ENCODE data around the gene HBG2. TPM values are rescaled to one million over a fixed set of nuclear protein-coding genes. Genes with fewer than 3 reads are reported as not detected.

HBG2 gene
- total and polyA plus RNA-seq, 9 of the 15 experiments (the other 6 are each of a cell fraction or from before 2014, with no cell fraction given): 1,626 to 58,619 (median 10,515) TPM

DNA sequence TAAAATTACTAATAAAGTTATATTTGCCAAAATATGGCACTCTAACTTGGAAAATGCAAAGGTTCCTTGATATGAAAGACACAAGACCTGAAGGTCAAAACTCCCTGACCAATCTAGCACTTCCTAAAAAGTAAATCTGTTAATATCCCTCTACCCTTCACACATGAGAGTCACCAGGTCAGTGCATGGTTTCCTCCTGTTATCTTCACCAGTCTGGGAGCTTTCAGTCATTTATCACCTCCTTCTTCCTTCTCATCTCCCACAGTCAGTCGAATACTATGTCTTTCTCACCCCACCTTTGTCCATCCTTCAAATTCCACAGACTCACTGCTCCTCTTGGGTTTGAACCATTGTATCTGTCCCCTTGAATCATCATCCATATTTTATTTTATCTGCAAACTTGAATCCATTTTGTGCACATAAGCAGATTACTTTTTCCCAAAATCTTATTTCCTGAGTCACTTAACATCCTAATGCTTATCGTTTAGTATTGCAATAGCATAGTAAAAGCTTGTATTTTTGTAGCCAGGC lies 12.5 kb upstream of the HBG2 start (continued):
- TF ChIP-seq, protein P1, sequence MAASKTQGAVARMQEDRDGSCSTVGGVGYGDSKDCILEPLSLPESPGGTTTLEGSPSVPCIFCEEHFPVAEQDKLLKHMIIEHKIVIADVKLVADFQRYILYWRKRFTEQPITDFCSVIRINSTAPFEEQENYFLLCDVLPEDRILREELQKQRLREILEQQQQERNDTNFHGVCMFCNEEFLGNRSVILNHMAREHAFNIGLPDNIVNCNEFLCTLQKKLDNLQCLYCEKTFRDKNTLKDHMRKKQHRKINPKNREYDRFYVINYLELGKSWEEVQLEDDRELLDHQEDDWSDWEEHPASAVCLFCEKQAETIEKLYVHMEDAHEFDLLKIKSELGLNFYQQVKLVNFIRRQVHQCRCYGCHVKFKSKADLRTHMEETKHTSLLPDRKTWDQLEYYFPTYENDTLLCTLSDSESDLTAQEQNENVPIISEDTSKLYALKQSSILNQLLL (CRISPR knock-in tag; IDR thresholded peaks at IDR 0.05; ENCODE audit: borderline replicate concordance): no peak
- TF ChIP-seq KDM2B (CRISPR knock-in tag; IDR thresholded peaks at IDR 0.05) (no peak), ZNF584 (CRISPR knock-in tag; IDR thresholded peaks at IDR 0.05; ENCODE audit: low read depth) (no peak), IFI16 (CRISPR knock-in tag; IDR thresholded peaks at IDR 0.05) (no peak), ZNF184 (CRISPR knock-in tag; IDR thresholded peaks at IDR 0.05) (no peak), TEAD1 (CRISPR knock-in tag; IDR thresholded peaks at IDR 0.05) (no peak), NFRKB (IDR thresholded peaks at IDR 0.05; ENCODE audit: low read depth) (no peak), HNRNPLL (IDR thresholded peaks at IDR 0.05; ENCODE audit: low read depth, low read length, poor library complexity, severe bottlenecking) (no peak), EHMT2 (IDR thresholded peaks at IDR 0.05) (0 out of 2 replicates have a peak, but pooled peaks have one; percentile 43), FOXJ2 (tag; IDR thresholded peaks at IDR 0.05) (no peak), ZKSCAN3 (CRISPR knock-in tag; IDR thresholded peaks at IDR 0.05) (no peak)
- TF ChIP-seq, protein P2, sequence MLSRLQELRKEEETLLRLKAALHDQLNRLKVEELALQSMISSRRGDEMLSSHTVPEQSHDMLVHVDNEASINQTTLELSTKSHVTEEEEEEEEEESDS (CRISPR knock-in tag; IDR thresholded peaks at IDR 0.05): no peak
- TF ChIP-seq, protein P3, sequence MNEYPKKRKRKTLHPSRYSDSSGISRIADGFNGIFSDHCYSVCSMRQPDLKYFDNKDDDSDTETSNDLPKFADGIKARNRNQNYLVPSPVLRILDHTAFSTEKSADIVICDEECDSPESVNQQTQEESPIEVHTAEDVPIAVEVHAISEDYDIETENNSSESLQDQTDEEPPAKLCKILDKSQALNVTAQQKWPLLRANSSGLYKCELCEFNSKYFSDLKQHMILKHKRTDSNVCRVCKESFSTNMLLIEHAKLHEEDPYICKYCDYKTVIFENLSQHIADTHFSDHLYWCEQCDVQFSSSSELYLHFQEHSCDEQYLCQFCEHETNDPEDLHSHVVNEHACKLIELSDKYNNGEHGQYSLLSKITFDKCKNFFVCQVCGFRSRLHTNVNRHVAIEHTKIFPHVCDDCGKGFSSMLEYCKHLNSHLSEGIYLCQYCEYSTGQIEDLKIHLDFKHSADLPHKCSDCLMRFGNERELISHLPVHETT (CRISPR knock-in tag; conservative IDR thresholded peaks at IDR 0.05 in 1 of 2, IDR thresholded peaks at IDR 0.05 in 1 of 2): no peak
- TF ChIP-seq, protein P4, sequence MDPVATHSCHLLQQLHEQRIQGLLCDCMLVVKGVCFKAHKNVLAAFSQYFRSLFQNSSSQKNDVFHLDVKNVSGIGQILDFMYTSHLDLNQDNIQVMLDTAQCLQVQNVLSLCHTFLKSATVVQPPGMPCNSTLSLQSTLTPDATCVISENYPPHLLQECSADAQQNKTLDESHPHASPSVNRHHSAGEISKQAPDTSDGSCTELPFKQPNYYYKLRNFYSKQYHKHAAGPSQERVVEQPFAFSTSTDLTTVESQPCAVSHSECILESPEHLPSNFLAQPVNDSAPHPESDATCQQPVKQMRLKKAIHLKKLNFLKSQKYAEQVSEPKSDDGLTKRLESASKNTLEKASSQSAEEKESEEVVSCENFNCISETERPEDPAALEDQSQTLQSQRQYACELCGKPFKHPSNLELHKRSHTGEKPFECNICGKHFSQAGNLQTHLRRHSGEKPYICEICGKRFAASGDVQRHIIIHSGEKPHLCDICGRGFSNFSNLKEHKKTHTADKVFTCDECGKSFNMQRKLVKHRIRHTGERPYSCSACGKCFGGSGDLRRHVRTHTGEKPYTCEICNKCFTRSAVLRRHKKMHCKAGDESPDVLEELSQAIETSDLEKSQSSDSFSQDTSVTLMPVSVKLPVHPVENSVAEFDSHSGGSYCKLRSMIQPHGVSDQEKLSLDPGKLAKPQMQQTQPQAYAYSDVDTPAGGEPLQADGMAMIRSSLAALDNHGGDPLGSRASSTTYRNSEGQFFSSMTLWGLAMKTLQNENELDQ (CRISPR knock-in tag; IDR thresholded peaks at IDR 0.05; ENCODE audit: borderline replicate concordance): no peak
- TF ChIP-seq, protein P5, sequence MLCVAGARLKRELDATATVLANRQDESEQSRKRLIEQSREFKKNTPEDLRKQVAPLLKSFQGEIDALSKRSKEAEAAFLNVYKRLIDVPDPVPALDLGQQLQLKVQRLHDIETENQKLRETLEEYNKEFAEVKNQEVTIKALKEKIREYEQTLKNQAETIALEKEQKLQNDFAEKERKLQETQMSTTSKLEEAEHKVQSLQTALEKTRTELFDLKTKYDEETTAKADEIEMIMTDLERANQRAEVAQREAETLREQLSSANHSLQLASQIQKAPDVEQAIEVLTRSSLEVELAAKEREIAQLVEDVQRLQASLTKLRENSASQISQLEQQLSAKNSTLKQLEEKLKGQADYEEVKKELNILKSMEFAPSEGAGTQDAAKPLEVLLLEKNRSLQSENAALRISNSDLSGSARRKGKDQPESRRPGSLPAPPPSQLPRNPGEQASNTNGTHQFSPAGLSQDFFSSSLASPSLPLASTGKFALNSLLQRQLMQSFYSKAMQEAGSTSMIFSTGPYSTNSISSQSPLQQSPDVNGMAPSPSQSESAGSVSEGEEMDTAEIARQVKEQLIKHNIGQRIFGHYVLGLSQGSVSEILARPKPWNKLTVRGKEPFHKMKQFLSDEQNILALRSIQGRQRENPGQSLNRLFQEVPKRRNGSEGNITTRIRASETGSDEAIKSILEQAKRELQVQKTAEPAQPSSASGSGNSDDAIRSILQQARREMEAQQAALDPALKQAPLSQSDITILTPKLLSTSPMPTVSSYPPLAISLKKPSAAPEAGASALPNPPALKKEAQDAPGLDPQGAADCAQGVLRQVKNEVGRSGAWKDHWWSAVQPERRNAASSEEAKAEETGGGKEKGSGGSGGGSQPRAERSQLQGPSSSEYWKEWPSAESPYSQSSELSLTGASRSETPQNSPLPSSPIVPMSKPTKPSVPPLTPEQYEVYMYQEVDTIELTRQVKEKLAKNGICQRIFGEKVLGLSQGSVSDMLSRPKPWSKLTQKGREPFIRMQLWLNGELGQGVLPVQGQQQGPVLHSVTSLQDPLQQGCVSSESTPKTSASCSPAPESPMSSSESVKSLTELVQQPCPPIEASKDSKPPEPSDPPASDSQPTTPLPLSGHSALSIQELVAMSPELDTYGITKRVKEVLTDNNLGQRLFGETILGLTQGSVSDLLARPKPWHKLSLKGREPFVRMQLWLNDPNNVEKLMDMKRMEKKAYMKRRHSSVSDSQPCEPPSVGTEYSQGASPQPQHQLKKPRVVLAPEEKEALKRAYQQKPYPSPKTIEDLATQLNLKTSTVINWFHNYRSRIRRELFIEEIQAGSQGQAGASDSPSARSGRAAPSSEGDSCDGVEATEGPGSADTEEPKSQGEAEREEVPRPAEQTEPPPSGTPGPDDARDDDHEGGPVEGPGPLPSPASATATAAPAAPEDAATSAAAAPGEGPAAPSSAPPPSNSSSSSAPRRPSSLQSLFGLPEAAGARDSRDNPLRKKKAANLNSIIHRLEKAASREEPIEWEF (CRISPR knock-in tag; IDR thresholded peaks at IDR 0.05): no peak
- TF ChIP-seq, protein P6, sequence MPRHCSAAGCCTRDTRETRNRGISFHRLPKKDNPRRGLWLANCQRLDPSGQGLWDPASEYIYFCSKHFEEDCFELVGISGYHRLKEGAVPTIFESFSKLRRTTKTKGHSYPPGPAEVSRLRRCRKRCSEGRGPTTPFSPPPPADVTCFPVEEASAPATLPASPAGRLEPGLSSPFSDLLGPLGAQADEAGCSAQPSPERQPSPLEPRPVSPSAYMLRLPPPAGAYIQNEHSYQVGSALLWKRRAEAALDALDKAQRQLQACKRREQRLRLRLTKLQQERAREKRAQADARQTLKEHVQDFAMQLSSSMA (CRISPR knock-in tag; IDR thresholded peaks at IDR 0.05): no peak
